Thyroid gland (tissue), 4 donors: ENCODE data around the gene OR5B12.

Experiments used
- CTCF ChIP-seq, 6 experiments: fragments of 200-600 bp in 3 of 6; fragments of 450-650 bp in 3 of 6; sonication (generic) in 3 of 6; IDR thresholded peaks; one replicate each; pipeline ENCODE4 v1.5.1; 2016 to 2019; ENCODE audit warnings: antibody characterized with exemption in 6 of 6, mild to moderate bottlenecking in 2 of 6, inconsistent platforms in 1 of 6, moderate library complexity in 1 of 6
- POLR2A ChIP-seq, 2 donors: fragments of 450-650 bp; IDR thresholded peaks; one replicate each; pipeline ENCODE4 v1.6.1; 2017; ENCODE audit warnings: antibody characterized with exemption in 2 of 2, mild to moderate bottlenecking in 2 of 2, moderate library complexity in 1 of 2

DNA sequence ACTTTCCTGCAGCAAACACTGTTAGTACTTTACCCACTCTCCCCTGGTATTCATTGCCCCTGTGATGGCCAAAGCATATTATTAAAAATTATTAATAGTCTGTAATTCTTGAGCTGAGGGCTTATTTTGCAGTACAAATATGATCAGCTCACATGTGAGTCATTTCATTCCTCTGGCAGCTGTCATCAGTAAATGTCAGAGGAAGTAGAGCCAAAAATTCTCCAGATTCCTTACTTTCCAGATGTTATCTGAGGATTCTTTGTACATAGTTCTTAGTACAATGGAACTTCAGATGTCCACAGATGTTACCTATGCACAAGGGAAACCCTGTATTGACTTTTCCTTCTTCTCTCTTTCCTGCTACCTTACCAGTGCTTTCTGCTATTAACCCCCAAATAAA is 47.8 kb downstream of the OR5B12 start:
- no peak for TF ChIP-seq CTCF (IDR thresholded peaks at IDR 0.05)
- no peak for TF ChIP-seq POLR2A (IDR thresholded peaks at IDR 0.05)
